Central memory CD8-positive, alpha-beta T cell (primary cell): ENCODE data around the gene ANKRD53.
A peak's percentile ranks its signal among the peaks of the same experiment; 100 is the strongest.

Source experiments
- ATAC-seq: fragments of 150-1000 bp; cut with Tn5 transposase; replicated peaks from 2 replicates; pipeline ENCODE4 v1.10.0; 2022; ENCODE audit warnings: mild to moderate bottlenecking, moderate FRiP score, moderate number of reproducible peaks; ENCODE audit not compliant: poor library complexity, severe bottlenecking; ENCODE audit errors: extremely low read depth
- DNase-seq, 2 donors: peaks; one replicate each; pipeline ENCODE4 v3.0.0; 2021; ENCODE audit warnings: low spot score in 2 of 2
- H3K27ac Mint-ChIP-seq: one replicate; pipeline ENCODE4 v1.8.0; 2022; ENCODE audit warnings: low read depth, mild to moderate bottlenecking, moderate library complexity, mixed read lengths
- H3K27me3 Mint-ChIP-seq: one replicate; pipeline ENCODE4 v1.8.0; 2022; ENCODE audit warnings: mixed read lengths
- H3K36me3 Mint-ChIP-seq: one replicate; pipeline ENCODE4 v1.8.0; 2022; ENCODE audit warnings: mild to moderate bottlenecking, moderate library complexity, mixed read lengths; ENCODE audit not compliant: insufficient read depth
- H3K4me1 Mint-ChIP-seq: one replicate; pipeline ENCODE4 v1.8.0; 2022; ENCODE audit warnings: mixed read lengths
- H3K4me3 Mint-ChIP-seq: one replicate; pipeline ENCODE4 v1.8.0; 2022; ENCODE audit warnings: mild to moderate bottlenecking, moderate library complexity, mixed read lengths
- H3K9me3 Mint-ChIP-seq: one replicate; pipeline ENCODE4 v1.8.0; 2022; ENCODE audit warnings: mixed read lengths

The ANKRD53 gene

DNA sequence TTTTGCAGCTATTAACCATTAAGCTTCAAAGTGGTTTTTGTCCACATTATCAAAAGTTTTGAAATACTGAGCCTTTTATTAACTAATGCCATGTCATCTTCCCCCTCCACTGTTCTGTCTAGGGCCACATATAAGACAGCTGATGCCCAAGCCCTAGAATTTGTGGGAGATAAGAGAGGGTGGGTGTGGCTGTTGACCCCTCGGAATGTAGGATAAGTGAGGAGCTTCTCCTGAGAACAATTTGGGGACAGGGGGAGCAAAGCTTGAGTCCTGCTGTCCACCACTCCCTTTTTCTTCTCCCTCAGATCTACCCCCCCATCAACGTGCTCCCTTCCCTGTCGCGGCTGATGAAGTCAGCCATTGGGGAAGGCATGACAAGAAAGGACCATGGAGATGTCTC is 14.3 kb upstream of the ANKRD53 start:
- Mint-ChIP-seq H3K27me3 (peaks cover 43% of the 10 kb centered on the region), H3K4me3 (peak overlapping the region; percentile 80), H3K4me1 (peaks cover 9% of the 10 kb centered on the region), H3K27ac (no peak overlapping the region), H3K9me3 (no peaks in the 10 kb centered on the region), H3K36me3 (peaks cover 2% of the 10 kb centered on the region)
- DNase-seq (no peak), ATAC-seq (no peak)

- H3K36me3 Mint-ChIP-seq: peaks cover 2% of the 10 kb centered on the region
- ATAC-seq (peak; percentile 95), DNase-seq (peak; percentile 72 to 77)
- H3K27ac Mint-ChIP-seq: peak overlapping the region; percentile 11
- peak overlapping the region; percentile 80 for H3K4me3 Mint-ChIP-seq
- peaks cover 43% of the 10 kb centered on the region for H3K27me3 Mint-ChIP-seq
- peaks cover 9% of the 10 kb centered on the region for H3K4me1 Mint-ChIP-seq
- H3K9me3 Mint-ChIP-seq: no peaks in the 10 kb centered on the region
These were observed 13.6 kb upstream of the ANKRD53 start for GRCh38 chr2:70964596-70965386.

- Mint-ChIP-seq H3K4me3 (peak overlapping the region; percentile 80), H3K9me3 (no peaks in the 10 kb centered on the region), H3K27me3 (peaks cover 43% of the 10 kb centered on the region), H3K36me3 (peaks cover 2% of the 10 kb centered on the region), H3K27ac (peak overlapping the region; percentile 11), H3K4me1 (peaks cover 9% of the 10 kb centered on the region)
- DNase-seq (peak in 1 of 2 donors; percentile 6), ATAC-seq (no peak)
These were observed 12.9 kb upstream of the ANKRD53 start for GRCh38 chr2:70965506-70965905.

- Mint-ChIP-seq H3K4me1 (peaks cover 9% of the 10 kb centered on the region), H3K27me3 (peaks cover 31% of the 10 kb centered on the region), H3K9me3 (no peaks in the 10 kb centered on the region), H3K36me3 (peaks cover 2% of the 10 kb centered on the region), H3K4me3 (no peak overlapping the region), H3K27ac (no peak overlapping the region)
- no peak for DNase-seq
- no peak for ATAC-seq
These were observed 11.7 kb upstream of the ANKRD53 start for GRCh38 chr2:70966681-70967080.

DNA sequence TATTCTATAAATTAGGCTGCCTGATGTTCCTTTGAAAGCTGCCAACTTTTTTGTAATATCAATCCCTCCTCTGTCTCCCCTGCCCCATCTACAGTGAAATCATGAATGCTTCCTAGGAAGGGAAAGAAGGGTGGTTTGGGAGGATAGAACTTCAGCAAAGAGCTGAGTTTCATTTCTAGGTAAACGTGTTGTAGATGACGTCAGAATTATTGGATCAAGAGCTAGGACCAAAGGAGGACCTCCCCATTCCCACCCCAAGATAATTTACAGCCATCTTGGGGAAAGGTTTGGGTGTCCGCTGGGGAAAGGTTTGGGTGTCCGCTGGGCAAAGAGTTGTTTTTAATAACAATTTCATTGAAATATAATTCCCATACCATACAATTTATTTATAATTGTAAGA is 11.2 kb upstream of the ANKRD53 start:
- no peak overlapping the region for H3K27ac Mint-ChIP-seq
- no peak overlapping the region for H3K4me3 Mint-ChIP-seq
- H3K9me3 Mint-ChIP-seq: no peaks in the 10 kb centered on the region
- no peak for ATAC-seq
- peaks cover 26% of the 10 kb centered on the region for H3K27me3 Mint-ChIP-seq
- peaks cover 2% of the 10 kb centered on the region for H3K36me3 Mint-ChIP-seq
- DNase-seq: no peak
- peaks cover 9% of the 10 kb centered on the region for H3K4me1 Mint-ChIP-seq

GRCh38 chr2:70974592-70974991 is 3.8 kb upstream of the ANKRD53 start:
- Mint-ChIP-seq H3K4me1 (peaks cover 17% of the 10 kb centered on the region), H3K4me3 (no peak overlapping the region), H3K36me3 (peaks cover 6% of the 10 kb centered on the region), H3K9me3 (no peaks in the 10 kb centered on the region), H3K27ac (peak overlapping the region; percentile 10), H3K27me3 (no peaks in the 10 kb centered on the region)
- DNase-seq (no peak), ATAC-seq (no peak)

GRCh38 chr2:70975237-70975636 is 3.2 kb upstream of the ANKRD53 start:
- no peak overlapping the region for H3K27ac Mint-ChIP-seq
- H3K27me3 Mint-ChIP-seq: no peaks in the 10 kb centered on the region
- ATAC-seq (no peak), DNase-seq (no peak)
- peaks cover 17% of the 10 kb centered on the region for H3K4me1 Mint-ChIP-seq
- H3K9me3 Mint-ChIP-seq: no peaks in the 10 kb centered on the region
- no peak overlapping the region for H3K4me3 Mint-ChIP-seq
- H3K36me3 Mint-ChIP-seq: peaks cover 8% of the 10 kb centered on the region

DNA sequence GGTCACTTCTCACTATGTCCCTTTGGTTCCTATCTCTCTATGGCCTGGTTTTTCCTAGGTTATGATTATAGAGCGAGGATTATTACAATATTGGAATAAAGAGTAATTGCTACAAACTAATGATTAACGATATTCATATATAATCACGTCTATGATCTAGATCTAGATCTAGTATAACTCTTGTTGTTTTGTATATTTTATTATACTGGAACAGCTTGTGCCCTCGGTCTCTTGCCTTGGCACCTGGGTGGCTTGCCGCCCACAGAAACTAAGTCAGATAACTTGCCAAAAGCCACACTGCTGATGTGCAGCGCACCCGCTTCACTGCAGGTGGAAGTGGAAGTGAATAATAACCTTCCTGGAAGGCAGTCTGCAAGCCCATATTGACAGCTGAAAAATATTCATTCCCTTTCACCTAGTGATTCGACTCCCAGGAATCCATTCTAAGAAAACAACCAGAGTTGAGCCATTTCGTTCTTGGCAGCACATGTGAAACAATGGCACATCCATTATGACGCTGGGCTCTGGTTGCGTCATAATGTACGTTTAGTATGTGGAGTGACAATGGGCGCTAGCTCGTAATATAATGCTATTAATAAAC is 725 bp upstream of the ANKRD53 start:
- Mint-ChIP-seq H3K4me3 (peak overlapping the region; percentile 75), H3K9me3 (no peaks in the 10 kb centered on the region), H3K36me3 (peaks cover 8% of the 10 kb centered on the region), H3K27me3 (no peaks in the 10 kb centered on the region), H3K27ac (peak overlapping the region; percentile 96), H3K4me1 (peaks cover 17% of the 10 kb centered on the region)
- DNase-seq (no peak), ATAC-seq (peak; percentile 33)

- Mint-ChIP-seq H3K27ac (no peak overlapping the region), H3K36me3 (peaks cover 8% of the 10 kb centered on the region), H3K4me1 (peaks cover 17% of the 10 kb centered on the region), H3K4me3 (no peak overlapping the region), H3K9me3 (no peaks in the 10 kb centered on the region), H3K27me3 (no peaks in the 10 kb centered on the region)
- no peak for DNase-seq
- ATAC-seq: no peak
These were observed 704 bp downstream of the ANKRD53 start for GRCh38 chr2:70979180-70979488.

DNA sequence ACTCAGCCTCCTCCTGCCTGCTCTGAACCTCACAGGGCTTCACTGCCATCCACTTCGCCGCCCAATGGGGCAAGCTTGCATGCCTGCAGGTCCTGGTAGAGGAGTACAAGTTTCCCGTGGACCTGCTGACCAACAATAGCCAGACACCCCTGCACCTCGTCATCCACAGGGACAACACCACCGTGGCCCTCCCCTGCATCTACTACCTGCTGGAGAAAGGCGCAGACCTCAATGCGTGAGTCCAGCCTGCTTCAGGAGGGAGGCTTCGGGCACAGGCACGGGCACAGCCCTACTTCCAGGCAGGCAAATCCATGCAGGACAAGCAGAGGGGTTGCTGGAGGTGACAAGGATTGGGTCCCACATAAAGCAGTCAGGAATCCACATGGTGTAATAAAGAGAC is 1.2 kb downstream of the ANKRD53 start:
- H3K4me1 Mint-ChIP-seq: peaks cover 17% of the 10 kb centered on the region
- no peak overlapping the region for H3K27ac Mint-ChIP-seq
- ATAC-seq: no peak
- no peak overlapping the region for H3K4me3 Mint-ChIP-seq
- no peaks in the 10 kb centered on the region for H3K27me3 Mint-ChIP-seq
- peaks cover 10% of the 10 kb centered on the region for H3K36me3 Mint-ChIP-seq
- no peak for DNase-seq
- H3K9me3 Mint-ChIP-seq: no peaks in the 10 kb centered on the region

DNA sequence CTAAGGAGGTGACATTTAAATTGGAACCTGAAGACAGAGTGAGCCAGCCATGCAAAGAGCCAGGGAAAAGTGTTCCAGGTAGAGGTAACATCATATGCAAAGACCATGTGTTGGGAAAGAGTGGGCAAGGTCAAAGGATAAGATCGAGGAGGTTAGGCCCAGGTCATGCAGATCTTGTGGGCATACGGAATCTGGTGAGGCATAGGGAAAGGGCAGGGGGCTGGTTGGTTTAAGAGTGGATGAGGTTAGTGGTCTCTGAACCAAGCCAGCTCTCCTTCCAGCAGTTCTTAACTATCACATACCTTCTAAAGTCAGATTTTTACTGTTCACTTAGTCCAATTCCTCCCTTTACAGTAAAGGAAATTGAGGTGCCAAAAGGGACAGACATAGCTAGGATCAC is 3.0 kb downstream of the ANKRD53 start:
- no peak overlapping the region for H3K4me3 Mint-ChIP-seq
- DNase-seq: no peak
- H3K9me3 Mint-ChIP-seq: no peaks in the 10 kb centered on the region
- no peaks in the 10 kb centered on the region for H3K27me3 Mint-ChIP-seq
- peaks cover 10% of the 10 kb centered on the region for H3K36me3 Mint-ChIP-seq
- H3K4me1 Mint-ChIP-seq: peaks cover 16% of the 10 kb centered on the region
- H3K27ac Mint-ChIP-seq: peak overlapping the region; percentile 3
- ATAC-seq: no peak

DNA sequence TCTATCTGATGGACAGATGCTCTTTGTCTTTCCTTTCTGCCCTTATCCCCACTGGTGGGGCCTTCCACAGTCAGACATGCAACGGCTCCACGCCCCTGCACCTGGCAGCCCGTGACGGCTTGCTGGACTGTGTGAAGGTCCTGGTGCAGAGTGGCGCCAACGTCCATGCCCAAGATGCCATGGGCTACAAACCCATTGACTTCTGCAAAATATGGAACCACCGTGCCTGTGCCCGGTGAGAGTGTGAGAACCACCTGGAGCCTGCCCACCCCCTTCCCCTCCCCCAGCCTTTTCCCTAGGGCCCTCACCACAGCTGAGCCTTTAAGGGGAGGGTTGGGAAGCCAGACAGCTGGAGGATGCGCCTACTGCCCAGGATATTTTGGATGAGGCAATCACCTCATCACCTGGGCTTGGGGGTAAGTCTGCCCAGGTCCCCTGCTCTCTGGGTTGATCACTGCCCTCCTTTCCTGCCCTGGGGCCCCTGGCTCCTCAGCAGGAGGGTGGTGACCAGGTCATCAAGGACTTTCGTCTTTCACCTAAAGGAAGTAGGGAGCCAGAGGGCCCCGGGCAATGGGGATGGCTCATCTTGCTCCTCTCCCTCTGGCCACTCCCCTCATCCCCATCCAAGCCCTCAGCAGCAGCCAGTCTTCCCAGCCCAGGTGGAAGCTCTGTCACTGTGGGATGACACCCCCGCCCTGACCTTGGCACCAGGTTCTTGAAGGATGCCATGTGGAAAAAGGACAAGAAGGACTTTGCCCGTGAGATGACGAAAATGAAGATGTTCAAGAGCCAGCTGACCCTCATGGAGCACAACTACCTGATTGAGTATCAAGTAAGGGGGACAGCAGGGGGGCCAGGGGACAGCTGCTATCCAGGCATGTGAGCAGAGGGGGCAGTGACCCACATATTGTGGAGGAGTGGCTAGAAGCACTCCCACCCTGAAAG is 3.7 kb downstream of the ANKRD53 start:
- Mint-ChIP-seq H3K36me3 (peaks cover 7% of the 10 kb centered on the region), H3K27me3 (no peaks in the 10 kb centered on the region), H3K4me3 (no peak overlapping the region), H3K9me3 (no peaks in the 10 kb centered on the region), H3K4me1 (peaks cover 11% of the 10 kb centered on the region), H3K27ac (no peak overlapping the region)
- DNase-seq (no peak), ATAC-seq (no peak)
